DOHH2 (cell line): ENCODE measurements around the gene ZNF575.

Experiments
- CTCF ChIP-seq: fragments of 200-600 bp; sonication (generic); IDR thresholded peaks from one replicate; pipeline ENCODE4 v1.5.1; 2014; ENCODE audit warnings: antibody characterized with exemption, mild to moderate bottlenecking, low read depth, low read length; ENCODE audit not compliant: poor library complexity, severe bottlenecking
- EZH2phosphoT487 ChIP-seq: fragments of 200-600 bp; sonication (generic); IDR thresholded peaks from 2 replicates; pipeline ENCODE4 v1.6.1; 2017; ENCODE audit warnings: borderline replicate concordance, mild to moderate bottlenecking, antibody characterized with exemption, low read length, moderate library complexity, mixed read lengths

DNA sequence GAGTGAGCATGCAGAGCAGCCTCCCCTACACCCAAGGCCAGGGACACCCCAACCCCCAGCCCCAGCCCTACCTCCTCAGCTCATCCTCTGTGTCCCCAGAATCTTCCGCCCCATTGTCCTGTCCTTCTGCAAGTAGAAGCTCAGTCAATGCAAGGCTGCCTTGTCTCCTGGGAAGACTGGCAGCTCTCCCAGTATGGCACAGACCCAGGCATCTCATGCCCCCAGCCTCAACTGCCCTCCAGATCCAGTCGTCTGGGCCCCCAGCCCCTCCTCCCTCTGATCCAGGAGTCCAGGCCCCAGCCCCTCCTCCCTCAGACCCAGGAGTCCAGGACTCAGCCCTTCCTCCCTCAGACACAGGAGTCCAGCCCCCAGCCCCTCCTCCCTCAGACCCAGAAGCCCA lies 13.0 kb downstream of the ZNF575 start:
- TF ChIP-seq CTCF, result no peak
- no peak for TF ChIP-seq EZH2phosphoT487
